Hepatocyte (in vitro differentiated cells): ENCODE measurements around the gene PYM1.

Source experiments
- CTCF ChIP-seq: fragments of 200-600 bp; sonication (generic); IDR thresholded peaks from 2 replicates; pipeline ENCODE4 v1.5.1; 2016; ENCODE audit warnings: antibody characterized with exemption, mild to moderate bottlenecking; ENCODE audit not compliant: poor library complexity
- EZH2 ChIP-seq: fragments of 200-600 bp; sonication (generic); IDR thresholded peaks from 2 replicates; pipeline ENCODE4 v1.6.1; 2016; ENCODE audit warnings: antibody characterized with exemption, mild to moderate bottlenecking, borderline replicate concordance
- EZH2phosphoT487 ChIP-seq: fragments of 200-600 bp; sonication (generic); IDR thresholded peaks from one replicate; pipeline ENCODE4 v1.6.1; 2018; ENCODE audit warnings: antibody characterized with exemption, mild to moderate bottlenecking, low read depth, moderate library complexity; ENCODE audit not compliant: unreplicated experiment, severe bottlenecking

- TF ChIP-seq CTCF = no peak
- no peak for TF ChIP-seq EZH2phosphoT487
- no peak for TF ChIP-seq EZH2
Measured at GRCh38 chr12:55955344-55955743, 27.6 kb upstream of the PYM1 start.
